IMR-90 (cell line): Measurements from ENCODE around the gene ACTL6B. TPM values are rescaled to one million over a fixed set of nuclear protein-coding genes. Genes with fewer than 3 reads are reported as not detected.

ENCODE experiments used
- ATAC-seq: fragments of 200-7000 bp; cut with Tn5 transposase; 2 replicates; pipeline ENCODE4 v1.9.1; 2020; ENCODE audit warnings: low read depth, mild to moderate bottlenecking, moderate library complexity
- BruUV-seq: library from RNA; stranded (reverse); fragments of 400-500 nt; replicated peaks from 2 replicates; lab custom pipeline; 2021; lab: Mats Ljungman, UMichigan
- CTCF ChIA-PET: fragments of 300-600 bp; formaldehyde crosslinking; extraction: SDS; loops from one replicate; lab custom pipeline; 2021; ENCODE audit warnings: antibody characterized with exemption; lab: Yijun Ruan, JAX
- POLR2A ChIA-PET: fragments of 300-600 bp; sonication (Branson Sonifier 250); formaldehyde crosslinking; loops from one replicate; lab custom pipeline; 2022; ENCODE audit warnings: antibody characterized with exemption; ENCODE audit not compliant: unreplicated experiment; lab: Charles Lee
- DNase-seq: peaks from one replicate; pipeline ENCODE4 v3.0.0; 2013
- H2AFZ ChIP-seq: replicated peaks from 2 replicates; pipeline ENCODE3; 2013; ENCODE audit warnings: low read length, mild to moderate bottlenecking; ENCODE audit not compliant: poor library complexity
- H2AK5ac ChIP-seq: 2 replicates; pipeline ENCODE4 v1.6.1; 2013; ENCODE audit warnings: low read depth, low read length, inconsistent platforms
- H2AK9ac ChIP-seq: replicated peaks from 2 replicates; pipeline ENCODE3; 2013; ENCODE audit warnings: mild to moderate bottlenecking, low read depth, low read length, moderate library complexity; ENCODE audit not compliant: poor library complexity
- H2BK120ac ChIP-seq: 2 replicates; pipeline ENCODE4 v1.6.1; 2013; ENCODE audit warnings: low read depth, low read length, inconsistent platforms
- H2BK15ac ChIP-seq: 3 replicates; pipeline ENCODE4 v1.6.1; 2013; ENCODE audit warnings: low read depth, low read length, inconsistent platforms
- H2BK20ac ChIP-seq: 2 replicates; pipeline ENCODE4 v1.6.1; 2013; ENCODE audit warnings: low read depth, mild to moderate bottlenecking, inconsistent platforms, low read length, moderate library complexity
- H2BK5ac ChIP-seq: 2 replicates; pipeline ENCODE4 v1.6.1; 2013; ENCODE audit warnings: mild to moderate bottlenecking, low read depth, low read length, inconsistent platforms; ENCODE audit not compliant: poor library complexity, severe bottlenecking
- H3K14ac ChIP-seq: replicated peaks from 2 replicates; pipeline ENCODE4 v1.6.1; 2013; ENCODE audit warnings: low read depth, low read length, inconsistent platforms
- H3K18ac ChIP-seq: 2 replicates; pipeline ENCODE4 v1.6.1; 2013; ENCODE audit warnings: low read depth, low read length, control low read depth
- H3K23ac ChIP-seq: 2 replicates; pipeline ENCODE4 v1.6.1; 2013; ENCODE audit warnings: low read depth, low read length, inconsistent platforms
- H3K27ac ChIP-seq: 2 replicates; pipeline ENCODE4 v1.5.1; 2013; ENCODE audit warnings: mild to moderate bottlenecking, control low read depth, low read length; ENCODE audit not compliant: insufficient read depth
- H3K27me3 ChIP-seq: 2 replicates; pipeline ENCODE4 v1.6.1; 2013; ENCODE audit warnings: low read length; ENCODE audit not compliant: control insufficient read depth, insufficient read depth
- H3K36me3 ChIP-seq: 2 replicates; pipeline ENCODE4 v1.6.1; 2013; ENCODE audit warnings: low read length, mixed read lengths; ENCODE audit not compliant: control insufficient read depth, insufficient read depth
- H3K4ac ChIP-seq: 2 replicates; pipeline ENCODE4 v1.6.1; 2013; ENCODE audit warnings: low read depth, low read length, inconsistent platforms
- H3K4me1 ChIP-seq: 2 replicates; pipeline ENCODE4 v1.6.1; 2013; ENCODE audit warnings: low read length, mixed read lengths; ENCODE audit not compliant: control insufficient read depth, insufficient read depth
- H3K4me2 ChIP-seq: 2 replicates; pipeline ENCODE4 v1.6.1; 2013; ENCODE audit warnings: low read depth, mild to moderate bottlenecking, control low read depth, low read length, moderate library complexity
- H3K4me3 ChIP-seq: 2 replicates; pipeline ENCODE4 v1.5.1; 2013; ENCODE audit warnings: low read depth, mild to moderate bottlenecking, control low read depth, low read length, moderate library complexity; ENCODE audit not compliant: insufficient read depth
- H3K56ac ChIP-seq: 2 replicates; pipeline ENCODE4 v1.6.1; 2013; ENCODE audit warnings: low read length, inconsistent platforms; ENCODE audit not compliant: insufficient read depth; ENCODE audit errors: extremely low read depth
- H3K79me1 ChIP-seq, 2 experiments: 2 replicates each; pipeline ENCODE4 v1.6.1; 2013; ENCODE audit warnings: low read length in 2 of 2, inconsistent platforms in 1 of 2, low read depth in 1 of 2
- H3K9ac ChIP-seq: 2 replicates; pipeline ENCODE4 v1.6.1; 2013; ENCODE audit warnings: low read depth, low read length, control low read depth
- H3K9me1 ChIP-seq: 2 replicates; pipeline ENCODE4 v1.6.1; 2013; ENCODE audit warnings: low read length, inconsistent platforms; ENCODE audit not compliant: insufficient read depth
- H3K9me3 ChIP-seq: 2 replicates; pipeline ENCODE4 v1.6.1; 2013; ENCODE audit warnings: low read length; ENCODE audit not compliant: control insufficient read depth, insufficient read depth
- H4K20me1 ChIP-seq: 2 replicates; pipeline ENCODE4 v1.6.1; 2013; ENCODE audit warnings: low read length, inconsistent platforms; ENCODE audit not compliant: insufficient read depth
- H4K5ac ChIP-seq: 2 replicates; pipeline ENCODE4 v1.6.1; 2013; ENCODE audit warnings: mild to moderate bottlenecking, low read depth, low read length, control low read depth
- H4K8ac ChIP-seq, 2 experiments: 2 replicates each; pipeline ENCODE4 v1.6.1; 2013; ENCODE audit warnings: low read depth in 2 of 2, low read length in 2 of 2, control low read depth in 1 of 2, inconsistent platforms in 1 of 2
- H4K91ac ChIP-seq: 2 replicates; pipeline ENCODE4 v1.6.1; 2013; ENCODE audit warnings: low read depth, low read length, inconsistent platforms; ENCODE audit not compliant: insufficient read depth
- BHLHE40 ChIP-seq: fragments of 150-350 bp; IDR thresholded peaks from 2 replicates; pipeline ENCODE4 v1.6.1; 2016; ENCODE audit warnings: mild to moderate bottlenecking, low read depth, low read length
- CEBPB ChIP-seq: IDR thresholded peaks from 2 replicates; pipeline ENCODE4 v1.6.1; 2012; ENCODE audit warnings: low read depth, low read length, improper control_type of control experiment
- CHD1 ChIP-seq: IDR thresholded peaks from 2 replicates; pipeline ENCODE4 v1.6.1; 2012; ENCODE audit warnings: low read depth, low read length, improper control_type of control experiment
- CTCF ChIP-seq: conservative IDR thresholded peaks from 2 replicates; pipeline ENCODE4 v1.5.1; 2012; ENCODE audit warnings: mild to moderate bottlenecking, low read depth, low read length, improper control_type of control experiment
- MAZ ChIP-seq: IDR thresholded peaks from 2 replicates; pipeline ENCODE4 v1.6.1; 2012; ENCODE audit warnings: low read depth, mild to moderate bottlenecking, low read length, improper control_type of control experiment, moderate library complexity, borderline replicate concordance
- MXI1 ChIP-seq: IDR thresholded peaks from 2 replicates; pipeline ENCODE4 v1.6.1; 2012; ENCODE audit warnings: low read depth, mild to moderate bottlenecking, low read length, moderate library complexity, borderline replicate concordance
- POLR2A ChIP-seq: IDR thresholded peaks from 2 replicates; pipeline ENCODE4 v1.6.1; 2012; ENCODE audit warnings: mild to moderate bottlenecking, low read depth, low read length
- RAD21 ChIP-seq: IDR thresholded peaks from 2 replicates; pipeline ENCODE4 v1.6.1; 2012; ENCODE audit warnings: low read length, improper control_type of control experiment
- RFX5 ChIP-seq: IDR thresholded peaks from 2 replicates; pipeline ENCODE4 v1.8.0; 2012; ENCODE audit warnings: low read depth, mild to moderate bottlenecking, low read length, moderate library complexity
- SMC3 ChIP-seq: fragments of 150-350 bp; IDR thresholded peaks from 2 replicates; pipeline ENCODE4 v1.6.1; 2016; ENCODE audit warnings: low read depth, mild to moderate bottlenecking, antibody characterized with exemption, low read length, moderate library complexity
- USF2 ChIP-seq: fragments of 150-350 bp; IDR thresholded peaks from 2 replicates; pipeline ENCODE4 v1.6.1; 2017; ENCODE audit warnings: mild to moderate bottlenecking, antibody characterized with exemption, low read length, low read depth
- WGBS, 2 experiments: methylation state at CpG; one replicate each; pipeline versions ENCODE4 v1.1.5 to v1.1.7; 2013; ENCODE audit warnings: missing lambda C conversion rate in 2 of 2; ENCODE audit not compliant: insufficient read length in 1 of 2; ENCODE audit errors: extremely low coverage in 2 of 2; 5-methylcytosine and 5-hydroxymethylcytosine counted together
- dilution Hi-C: fragments of 300-500 bp; cut with HindIII; formaldehyde crosslinking; loops from one replicate; pipeline ENCODE4 v1.14.3; 2018; ENCODE audit warnings: low sequenced_read_pairs; ENCODE audit not compliant: unreplicated experiment
- in situ Hi-C: fragments of 300-500 bp; cut with MboI; formaldehyde crosslinking; loops from 3 replicates; pipeline ENCODE4 v1.14.3; 2019; ENCODE audit warnings: low sequenced_read_pairs, inconsistent platforms, mixed read lengths
- intact Hi-C: fragments of 100-400 bp; cut with micrococcal nuclease; formaldehyde crosslinking; loops from 2 replicates; pipeline ENCODE4 v1.10.0; 2022
- polyA plus RNA-seq, 3 experiments: library from polyadenylated mRNA; depleted of rRNA; stranded (reverse); fragments of >200 nt; gene quantifications; 2 replicates each; pipeline ENCODE4 v1.2.3, GENCODE V29; 2012; ENCODE audit warnings: low replicate concordance in 1 of 3
- total RNA-seq: library from RNA; depleted of rRNA; stranded (reverse); fragments of >200 nt; gene quantifications from 2 replicates; pipeline ENCODE4 v1.2.3, GENCODE V29; 2012
- TF ChIP-seq, protein P1 (sequence below): fragments of 150-350 bp; IDR thresholded peaks from 2 replicates; pipeline ENCODE4 v1.6.1; 2016; ENCODE audit warnings: low read depth, mild to moderate bottlenecking, low read length, moderate library complexity, borderline replicate concordance

The ACTL6B gene
- total and polyA plus RNA-seq, 2 of the 4 experiments (the other 2 are of a cell fraction), result not detected

DNA sequence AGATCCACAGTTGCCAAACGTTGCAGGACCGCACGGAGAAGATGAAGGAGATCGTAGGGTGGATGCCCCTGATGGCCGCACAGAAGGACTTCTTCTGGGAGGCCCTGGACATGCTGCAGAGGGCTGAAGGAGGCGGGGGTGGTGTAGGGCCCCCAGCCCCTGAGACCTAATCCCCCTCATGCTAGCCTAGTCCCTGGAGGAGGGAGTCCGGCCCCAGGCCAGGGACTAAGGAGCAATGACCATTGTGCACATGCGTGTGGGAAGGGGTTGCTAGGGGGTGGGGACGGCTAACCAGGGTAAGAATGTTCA, 55.6 kb downstream of the ACTL6B start (continued):
- TF ChIP-seq SMC3 (no peak), MAZ (no peak), RAD21 (no peak), CHD1 (no peak), RFX5 (no peak), POLR2A (no peak)

GRCh38 chr7:100599911-100600729, 56.1 kb downstream of the ACTL6B start:
- H3K27ac ChIP-seq, result no peak overlapping the region
- H2BK5ac ChIP-seq, result no peak overlapping the region
- H3K4me3 ChIP-seq, result no peak overlapping the region
- H3K27me3 ChIP-seq, result no peaks in the 10 kb centered on the region
- H3K4me2 ChIP-seq, result no peak overlapping the region
- peaks cover 3% of the 10 kb centered on the region for H3K36me3 ChIP-seq
- H3K56ac ChIP-seq, result no peak overlapping the region
- H4K20me1 ChIP-seq, result no peaks in the 10 kb centered on the region
- H2BK20ac ChIP-seq, result no peak overlapping the region
- DNase-seq (no peak), ATAC-seq (no peak)
- H3K23ac ChIP-seq, result no peak overlapping the region
- no peak overlapping the region for H4K5ac ChIP-seq
- in situ Hi-C loops (loop anchor here (25.0 kb wide), 1 partner anchor 262 kb away; the partner anchor contains the start of genes SLC12A9 and TRIP6), intact Hi-C loops (loop anchor here (5.0 kb wide), 1 partner anchor 92 kb away; the partner anchor contains the start of gene GIGYF1), dilution Hi-C loops (no loop called here)
- no peak overlapping the region for H4K8ac ChIP-seq
- H3K4me1 ChIP-seq, result peaks cover 9% of the 10 kb centered on the region
- no peak overlapping the region for H2BK15ac ChIP-seq
- 80% methylated on average over 3 of the region's 18 CpGs; no CpG with 5 or more reads in 1 of the 2 experiments for WGBS, 2 experiments
- no peak overlapping the region for H2AK9ac ChIP-seq
- H2AFZ ChIP-seq, result no peak overlapping the region
- H3K9ac ChIP-seq, result no peak overlapping the region
- H2AK5ac ChIP-seq, result no peak overlapping the region
- no peak overlapping the region for H3K14ac ChIP-seq
- CTCF ChIA-PET, result no interaction called here
- no peaks in the 10 kb centered on the region for H3K9me3 ChIP-seq
- H3K4ac ChIP-seq, result no peak overlapping the region
- H3K9me1 ChIP-seq, result no peaks in the 10 kb centered on the region
- BruUV-seq, result no TSS peak
- no peak overlapping the region for H2BK120ac ChIP-seq
- POLR2A ChIA-PET, result no interaction called here
- no peak overlapping the region for H4K91ac ChIP-seq
- peaks cover 0 to 35% of the 10 kb centered on the region in 2 experiments; a peak in 2 of 4 replicates for H3K79me1 ChIP-seq
- H3K18ac ChIP-seq, result no peak overlapping the region
- TF ChIP-seq CTCF, result no peak
- no peak for TF ChIP-seq RFX5
- no peak for TF ChIP-seq MXI1
- no peak for TF ChIP-seq MAZ
- TF ChIP-seq USF2, result no peak
- TF ChIP-seq CEBPB, result no peak
- no peak for TF ChIP-seq SMC3
- no peak for TF ChIP-seq BHLHE40
- TF ChIP-seq, protein P1, sequence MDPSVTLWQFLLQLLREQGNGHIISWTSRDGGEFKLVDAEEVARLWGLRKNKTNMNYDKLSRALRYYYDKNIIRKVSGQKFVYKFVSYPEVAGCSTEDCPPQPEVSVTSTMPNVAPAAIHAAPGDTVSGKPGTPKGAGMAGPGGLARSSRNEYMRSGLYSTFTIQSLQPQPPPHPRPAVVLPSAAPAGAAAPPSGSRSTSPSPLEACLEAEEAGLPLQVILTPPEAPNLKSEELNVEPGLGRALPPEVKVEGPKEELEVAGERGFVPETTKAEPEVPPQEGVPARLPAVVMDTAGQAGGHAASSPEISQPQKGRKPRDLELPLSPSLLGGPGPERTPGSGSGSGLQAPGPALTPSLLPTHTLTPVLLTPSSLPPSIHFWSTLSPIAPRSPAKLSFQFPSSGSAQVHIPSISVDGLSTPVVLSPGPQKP, result no peak
- TF ChIP-seq CHD1, result no peak
